Neural cell (in vitro differentiated cells): Measurements from ENCODE around the gene ARL6IP4. TPM values are rescaled to one million over a fixed set of nuclear protein-coding genes. Genes with fewer than 3 reads are reported as not detected.

Experiments used
- H2AFZ ChIP-seq: fragments of 200-600, 300-800 bp; sonication (generic), shearing (Covaris generic); 2 replicates; pipeline ENCODE4 v1.6.0; 2014; ENCODE audit warnings: low read depth, mild to moderate bottlenecking, antibody characterized with exemption, low read length, moderate library complexity
- H3F3A ChIP-seq: fragments of 200-600 bp; shearing (Covaris generic); 2 replicates; pipeline ENCODE4 v1.6.1; 2016; ENCODE audit warnings: mild to moderate bottlenecking, moderate library complexity, mixed read lengths, antibody characterized with exemption, low read length; ENCODE audit not compliant: insufficient read depth, poor library complexity, severe bottlenecking
- H3K27ac ChIP-seq: fragments of 200-600, 300-800 bp; sonication (generic), shearing (Covaris generic); 2 replicates; pipeline ENCODE4 v1.5.1; 2014; ENCODE audit warnings: mild to moderate bottlenecking, low read length, moderate library complexity
- H3K27me3 ChIP-seq: fragments of 300-800, 200-600 bp; sonication (generic), shearing (Covaris generic); 2 replicates; pipeline ENCODE4 v1.6.0; 2014; ENCODE audit warnings: mild to moderate bottlenecking, low read depth, low read length, moderate library complexity; ENCODE audit not compliant: insufficient read depth
- H3K36me3 ChIP-seq: fragments of 300-800, 200-600 bp; sonication (generic), shearing (Covaris generic); 2 replicates; pipeline ENCODE4 v1.5.1; 2014; ENCODE audit warnings: mild to moderate bottlenecking, antibody characterized with exemption, low read length, moderate library complexity; ENCODE audit not compliant: insufficient read depth
- H3K4me2 ChIP-seq: fragments of 300-800, 200-600 bp; sonication (generic), shearing (Covaris generic); 2 replicates; pipeline ENCODE4 v1.6.0; 2014; ENCODE audit warnings: mild to moderate bottlenecking, low read length
- H3K4me3 ChIP-seq: fragments of 300-800, 200-600 bp; sonication (generic), shearing (Covaris generic); 2 replicates; pipeline ENCODE4 v1.5.1; 2014; ENCODE audit warnings: mild to moderate bottlenecking, low read length, moderate library complexity
- H3K79me2 ChIP-seq: fragments of 200-600 bp; shearing (Covaris generic); replicated peaks from 2 replicates; pipeline ENCODE4 v1.6.0; 2014; ENCODE audit warnings: mild to moderate bottlenecking, low read length, moderate library complexity; ENCODE audit not compliant: insufficient read depth
- H3K9ac ChIP-seq: fragments of 300-800, 200-600 bp; sonication (generic), shearing (Covaris generic); 2 replicates; pipeline ENCODE4 v1.6.1; 2016; ENCODE audit warnings: mild to moderate bottlenecking, low read length, mixed read lengths
- H3K9me2 ChIP-seq: fragments of 200-600 bp; shearing (Covaris generic); 2 replicates; pipeline ENCODE4 v1.6.1; 2016; ENCODE audit warnings: mild to moderate bottlenecking, low read length, mixed read lengths; ENCODE audit not compliant: insufficient read depth
- H3K9me3 ChIP-seq: fragments of 200-600, 300-800 bp; sonication (generic), shearing (Covaris generic); 2 replicates; pipeline ENCODE4 v1.6.1; 2016; ENCODE audit warnings: mild to moderate bottlenecking, mixed run types, low read length, moderate library complexity, mixed read lengths
- H4K20me1 ChIP-seq: fragments of 200-600 bp; shearing (Covaris generic); 2 replicates; pipeline ENCODE4 v1.6.1; 2016; ENCODE audit warnings: mild to moderate bottlenecking, mixed run types; ENCODE audit not compliant: insufficient read depth
- EP300 ChIP-seq: fragments of 450-650 bp; conservative IDR thresholded peaks from 2 replicates; pipeline ENCODE4 v1.6.1; 2014; ENCODE audit warnings: antibody characterized with exemption, mild to moderate bottlenecking, moderate library complexity; ENCODE audit not compliant: poor library complexity, severe bottlenecking
- EZH2 ChIP-seq: fragments of 200-600, 300-800 bp; shearing (Covaris generic), sonication (generic); IDR thresholded peaks from 2 replicates; pipeline ENCODE4 v1.6.1; 2014; ENCODE audit warnings: antibody characterized with exemption, low read length, borderline replicate concordance, mild to moderate bottlenecking; ENCODE audit not compliant: insufficient read depth, poor library complexity, severe bottlenecking
- POLR2AphosphoS5 ChIP-seq: IDR thresholded peaks from 2 replicates; pipeline ENCODE4 v1.6.1; 2012
- RAD21 ChIP-seq: fragments of 450-650 bp; conservative IDR thresholded peaks from 2 replicates; pipeline ENCODE4 v1.6.1; 2014; ENCODE audit warnings: antibody characterized with exemption, mild to moderate bottlenecking, moderate library complexity
- SMC3 ChIP-seq: fragments of 450-650 bp; conservative IDR thresholded peaks from 2 replicates; pipeline ENCODE4 v1.6.1; 2014; ENCODE audit warnings: antibody characterized with exemption, mild to moderate bottlenecking, moderate library complexity; ENCODE audit not compliant: poor library complexity
- TAF1 ChIP-seq: IDR thresholded peaks from 2 replicates; pipeline ENCODE4 v1.6.1; 2012; ENCODE audit warnings: low read depth
- polyA plus RNA-seq: library from polyadenylated mRNA; depleted of rRNA; stranded (reverse); fragments of >200 nt; gene quantifications from 2 replicates; pipeline ENCODE4 v1.2.3, GENCODE V29; 2014
- TF ChIP-seq, protein P1 (sequence below): fragments of 450-650 bp; IDR thresholded peaks from 2 replicates; pipeline ENCODE4 v1.5.1; 2014; ENCODE audit warnings: antibody characterized with exemption, mild to moderate bottlenecking, moderate library complexity; ENCODE audit not compliant: poor library complexity, severe bottlenecking
- TF ChIP-seq, protein P2 (sequence below): IDR thresholded peaks from 2 replicates; pipeline ENCODE4 v1.6.1; 2012; ENCODE audit warnings: borderline replicate concordance

Gene ARL6IP4
- polyA plus RNA-seq, 1 donor from 2014 or later, result 190 TPM

DNA sequence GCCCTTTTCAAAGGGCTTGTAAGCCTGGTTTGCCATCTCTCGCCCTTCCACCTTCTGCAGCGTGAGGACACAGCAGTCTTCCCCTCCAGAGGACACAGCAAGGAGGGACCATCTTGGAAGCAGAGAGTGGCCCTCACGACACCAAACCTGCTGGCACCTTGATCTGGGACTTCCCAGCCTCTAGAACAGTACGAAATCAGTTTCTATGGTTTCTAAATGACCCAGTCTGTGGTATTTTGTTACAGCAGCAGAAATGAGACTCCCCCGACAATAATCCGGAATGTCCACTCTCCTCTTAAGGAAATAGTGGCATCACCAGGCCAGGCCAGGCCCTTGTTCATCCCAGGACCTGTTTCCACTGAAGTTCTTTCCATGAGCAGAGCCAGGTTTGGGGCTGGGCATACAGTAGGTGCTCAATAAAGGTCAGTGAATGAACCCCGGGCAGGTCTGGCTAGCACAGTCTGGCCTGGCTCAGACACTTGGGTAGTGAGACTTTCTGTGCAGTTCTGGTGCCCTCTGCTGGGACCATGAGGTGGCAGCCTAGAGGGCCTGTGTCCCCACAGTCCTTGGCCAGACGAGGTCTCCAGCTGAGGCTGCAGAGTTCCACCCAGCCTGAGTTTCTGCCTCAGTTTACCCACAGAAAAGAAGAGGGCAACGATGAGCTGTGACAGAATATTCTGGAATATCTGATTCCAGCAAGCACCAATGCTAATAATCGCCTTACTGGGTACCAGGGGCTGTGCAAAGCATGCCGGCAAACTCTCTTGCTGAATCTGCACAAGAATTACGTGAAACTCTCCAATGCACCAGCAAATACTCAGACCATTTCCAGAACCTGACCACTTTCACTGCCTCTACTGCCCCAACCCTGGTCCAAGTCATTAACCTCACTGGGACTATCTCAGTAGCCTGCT is 28.2 kb upstream of the ARL6IP4 start:
- no peak overlapping the region for H3K27ac ChIP-seq
- TF ChIP-seq, protein P1, sequence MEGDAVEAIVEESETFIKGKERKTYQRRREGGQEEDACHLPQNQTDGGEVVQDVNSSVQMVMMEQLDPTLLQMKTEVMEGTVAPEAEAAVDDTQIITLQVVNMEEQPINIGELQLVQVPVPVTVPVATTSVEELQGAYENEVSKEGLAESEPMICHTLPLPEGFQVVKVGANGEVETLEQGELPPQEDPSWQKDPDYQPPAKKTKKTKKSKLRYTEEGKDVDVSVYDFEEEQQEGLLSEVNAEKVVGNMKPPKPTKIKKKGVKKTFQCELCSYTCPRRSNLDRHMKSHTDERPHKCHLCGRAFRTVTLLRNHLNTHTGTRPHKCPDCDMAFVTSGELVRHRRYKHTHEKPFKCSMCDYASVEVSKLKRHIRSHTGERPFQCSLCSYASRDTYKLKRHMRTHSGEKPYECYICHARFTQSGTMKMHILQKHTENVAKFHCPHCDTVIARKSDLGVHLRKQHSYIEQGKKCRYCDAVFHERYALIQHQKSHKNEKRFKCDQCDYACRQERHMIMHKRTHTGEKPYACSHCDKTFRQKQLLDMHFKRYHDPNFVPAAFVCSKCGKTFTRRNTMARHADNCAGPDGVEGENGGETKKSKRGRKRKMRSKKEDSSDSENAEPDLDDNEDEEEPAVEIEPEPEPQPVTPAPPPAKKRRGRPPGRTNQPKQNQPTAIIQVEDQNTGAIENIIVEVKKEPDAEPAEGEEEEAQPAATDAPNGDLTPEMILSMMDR, result peak; percentile 89
- TF ChIP-seq POLR2AphosphoS5 (no peak), EP300 (no peak), SMC3 (peak; percentile 94), RAD21 (peak; percentile 90)
- TF ChIP-seq, protein P2, sequence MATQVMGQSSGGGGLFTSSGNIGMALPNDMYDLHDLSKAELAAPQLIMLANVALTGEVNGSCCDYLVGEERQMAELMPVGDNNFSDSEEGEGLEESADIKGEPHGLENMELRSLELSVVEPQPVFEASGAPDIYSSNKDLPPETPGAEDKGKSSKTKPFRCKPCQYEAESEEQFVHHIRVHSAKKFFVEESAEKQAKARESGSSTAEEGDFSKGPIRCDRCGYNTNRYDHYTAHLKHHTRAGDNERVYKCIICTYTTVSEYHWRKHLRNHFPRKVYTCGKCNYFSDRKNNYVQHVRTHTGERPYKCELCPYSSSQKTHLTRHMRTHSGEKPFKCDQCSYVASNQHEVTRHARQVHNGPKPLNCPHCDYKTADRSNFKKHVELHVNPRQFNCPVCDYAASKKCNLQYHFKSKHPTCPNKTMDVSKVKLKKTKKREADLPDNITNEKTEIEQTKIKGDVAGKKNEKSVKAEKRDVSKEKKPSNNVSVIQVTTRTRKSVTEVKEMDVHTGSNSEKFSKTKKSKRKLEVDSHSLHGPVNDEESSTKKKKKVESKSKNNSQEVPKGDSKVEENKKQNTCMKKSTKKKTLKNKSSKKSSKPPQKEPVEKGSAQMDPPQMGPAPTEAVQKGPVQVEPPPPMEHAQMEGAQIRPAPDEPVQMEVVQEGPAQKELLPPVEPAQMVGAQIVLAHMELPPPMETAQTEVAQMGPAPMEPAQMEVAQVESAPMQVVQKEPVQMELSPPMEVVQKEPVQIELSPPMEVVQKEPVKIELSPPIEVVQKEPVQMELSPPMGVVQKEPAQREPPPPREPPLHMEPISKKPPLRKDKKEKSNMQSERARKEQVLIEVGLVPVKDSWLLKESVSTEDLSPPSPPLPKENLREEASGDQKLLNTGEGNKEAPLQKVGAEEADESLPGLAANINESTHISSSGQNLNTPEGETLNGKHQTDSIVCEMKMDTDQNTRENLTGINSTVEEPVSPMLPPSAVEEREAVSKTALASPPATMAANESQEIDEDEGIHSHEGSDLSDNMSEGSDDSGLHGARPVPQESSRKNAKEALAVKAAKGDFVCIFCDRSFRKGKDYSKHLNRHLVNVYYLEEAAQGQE, result no peak
- H3K36me3 ChIP-seq, result no peaks in the 10 kb centered on the region
- no peaks in the 10 kb centered on the region for H3K79me2 ChIP-seq
- H3K4me3 ChIP-seq, result no peak overlapping the region
- H3F3A ChIP-seq, result no peaks in the 10 kb centered on the region
- H2AFZ ChIP-seq, result no peak overlapping the region
- no peaks in the 10 kb centered on the region for H3K9me3 ChIP-seq
- no peaks in the 10 kb centered on the region for H3K9me2 ChIP-seq
- no peaks in the 10 kb centered on the region for H3K27me3 ChIP-seq
- H3K4me2 ChIP-seq, result no peak overlapping the region
- H3K9ac ChIP-seq, result no peak overlapping the region
- no peaks in the 10 kb centered on the region for H4K20me1 ChIP-seq

DNA sequence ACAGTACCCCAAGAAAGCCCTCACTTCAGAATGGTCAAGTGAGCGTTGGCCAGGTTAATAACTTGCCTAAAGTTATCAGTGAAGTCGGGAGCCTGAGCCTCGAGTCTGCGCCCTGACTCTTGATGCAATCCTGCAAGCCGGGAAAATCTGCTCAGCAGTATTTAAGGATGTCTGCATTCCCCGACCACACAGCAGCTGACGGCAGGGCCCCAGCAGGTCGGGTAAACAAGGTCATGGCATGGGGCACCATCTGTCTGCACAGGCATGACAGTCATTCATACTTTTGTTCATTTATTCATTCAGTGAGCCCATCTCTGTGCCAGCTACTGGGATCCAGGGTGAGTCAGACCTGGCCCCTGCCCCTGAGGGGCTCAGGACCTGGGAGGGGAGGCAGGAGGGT is 25.3 kb upstream of the ARL6IP4 start:
- Histone ChIP-seq H3K9me2 (no peaks in the 10 kb centered on the region), H3K27ac (no peak overlapping the region), H3K9ac (no peak overlapping the region), H2AFZ (no peak overlapping the region), H3K4me2 (no peak overlapping the region), H3K79me2 (no peaks in the 10 kb centered on the region), H3K4me3 (no peak overlapping the region), H3K9me3 (no peaks in the 10 kb centered on the region), H3K36me3 (no peaks in the 10 kb centered on the region), H3F3A (no peaks in the 10 kb centered on the region), H4K20me1 (no peaks in the 10 kb centered on the region), H3K27me3 (no peaks in the 10 kb centered on the region)
- TF ChIP-seq SMC3, result no peak
- TF ChIP-seq POLR2AphosphoS5, result no peak
- no peak for TF ChIP-seq EZH2
- no peak for TF ChIP-seq RAD21
- TF ChIP-seq, protein P1, result no peak
- no peak for TF ChIP-seq TAF1
- TF ChIP-seq, protein P2, result no peak
